ENCODE measurements around the gene FYCO1.

GRCh38 chr3:45952456-45952855 is 43.2 kb downstream of the FYCO1 start:
- TF ChIP-seq CTCF (IDR thresholded peaks at IDR 0.05) (no peak), POLR2A (IDR thresholded peaks at IDR 0.05) (no peak)

Measured in thyroid gland (tissue), 4 donors.